ENCODE results near the gene NDUFV3. TPM values are rescaled to one million over a fixed set of nuclear protein-coding genes. Genes with fewer than 3 reads are reported as not detected.
"Not testable (repeated sequence)": the region's sequence is repeated elsewhere in the genome, so short reads cannot be mapped to it uniquely, and the experiment has no call there.

Gene NDUFV3
- total and polyA plus RNA-seq, 2 experiments from 2014 or later, result 31.9 to 36.3 TPM

- H3K4me3 ChIP-seq, result no peak overlapping the region
- H3K9me3 ChIP-seq (ENCODE audit: low read depth), result no peaks in the 10 kb centered on the region
- H3K36me3 ChIP-seq (replicated peaks; ENCODE audit: insufficient read depth, low read depth), result no peaks in the 10 kb centered on the region
- H2AFZ ChIP-seq, result no peak overlapping the region
- H3K4me1 ChIP-seq (ENCODE audit: insufficient read depth), result no peaks in the 10 kb centered on the region
- TF ChIP-seq, protein P1, sequence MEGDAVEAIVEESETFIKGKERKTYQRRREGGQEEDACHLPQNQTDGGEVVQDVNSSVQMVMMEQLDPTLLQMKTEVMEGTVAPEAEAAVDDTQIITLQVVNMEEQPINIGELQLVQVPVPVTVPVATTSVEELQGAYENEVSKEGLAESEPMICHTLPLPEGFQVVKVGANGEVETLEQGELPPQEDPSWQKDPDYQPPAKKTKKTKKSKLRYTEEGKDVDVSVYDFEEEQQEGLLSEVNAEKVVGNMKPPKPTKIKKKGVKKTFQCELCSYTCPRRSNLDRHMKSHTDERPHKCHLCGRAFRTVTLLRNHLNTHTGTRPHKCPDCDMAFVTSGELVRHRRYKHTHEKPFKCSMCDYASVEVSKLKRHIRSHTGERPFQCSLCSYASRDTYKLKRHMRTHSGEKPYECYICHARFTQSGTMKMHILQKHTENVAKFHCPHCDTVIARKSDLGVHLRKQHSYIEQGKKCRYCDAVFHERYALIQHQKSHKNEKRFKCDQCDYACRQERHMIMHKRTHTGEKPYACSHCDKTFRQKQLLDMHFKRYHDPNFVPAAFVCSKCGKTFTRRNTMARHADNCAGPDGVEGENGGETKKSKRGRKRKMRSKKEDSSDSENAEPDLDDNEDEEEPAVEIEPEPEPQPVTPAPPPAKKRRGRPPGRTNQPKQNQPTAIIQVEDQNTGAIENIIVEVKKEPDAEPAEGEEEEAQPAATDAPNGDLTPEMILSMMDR (IDR thresholded peaks at IDR 0.05; ENCODE audit: poor library complexity), result no peak
- TF ChIP-seq EZH2 (IDR thresholded peaks at IDR 0.05; ENCODE audit: borderline replicate concordance) (no peak), EZH2phosphoT487 (IDR thresholded peaks at IDR 0.05; ENCODE audit: low read depth, severe bottlenecking, unreplicated experiment) (no peak)
- H3K27me3 ChIP-seq, result no peaks in the 10 kb centered on the region
- 93% methylated on average over 10 of the region's 10 CpGs for WGBS (ENCODE audit: low lambda C conversion rate, missing lambda C conversion rate)
- no peak overlapping the region for H3K27ac ChIP-seq
- H4K20me1 ChIP-seq (ENCODE audit: insufficient read depth, poor library complexity, severe bottlenecking), result no peaks in the 10 kb centered on the region
- H3K9me2 ChIP-seq (replicated peaks; ENCODE audit: insufficient read depth), result no peaks in the 10 kb centered on the region
- no peak overlapping the region for H3K4me2 ChIP-seq
- H3K79me2 ChIP-seq, result no peaks in the 10 kb centered on the region
- DNase-seq (ENCODE audit: low spot score), result no peak
These were observed 46.9 kb upstream of the NDUFV3 start for GRCh38 chr21:42846221-42846620.

- H3K4me3 ChIP-seq, result no peak overlapping the region
- WGBS (ENCODE audit: low lambda C conversion rate, missing lambda C conversion rate), result 91% methylated on average over 18 of the region's 18 CpGs
- no peaks in the 10 kb centered on the region for H3K4me1 ChIP-seq (ENCODE audit: insufficient read depth)
- H3K9me3 ChIP-seq (ENCODE audit: low read depth), result no peaks in the 10 kb centered on the region
- no peaks in the 10 kb centered on the region for H3K36me3 ChIP-seq (replicated peaks; ENCODE audit: insufficient read depth, low read depth)
- no peaks in the 10 kb centered on the region for H4K20me1 ChIP-seq (ENCODE audit: insufficient read depth, poor library complexity, severe bottlenecking)
- H3K27ac ChIP-seq, result no peak overlapping the region
- no peaks in the 10 kb centered on the region for H3K27me3 ChIP-seq
- no peak overlapping the region for H2AFZ ChIP-seq
- DNase-seq (ENCODE audit: low spot score), result no peak
- no peaks in the 10 kb centered on the region for H3K79me2 ChIP-seq
- H3K9me2 ChIP-seq (replicated peaks; ENCODE audit: insufficient read depth), result no peaks in the 10 kb centered on the region
- H3K4me2 ChIP-seq, result no peak overlapping the region
- TF ChIP-seq EZH2phosphoT487 (IDR thresholded peaks at IDR 0.05; ENCODE audit: low read depth, severe bottlenecking, unreplicated experiment) (no peak), EZH2 (IDR thresholded peaks at IDR 0.05; ENCODE audit: borderline replicate concordance) (no peak)
- TF ChIP-seq, protein P1 (IDR thresholded peaks at IDR 0.05; ENCODE audit: poor library complexity), result no peak
These were observed 45.9 kb upstream of the NDUFV3 start for GRCh38 chr21:42847051-42847707.

DNA sequence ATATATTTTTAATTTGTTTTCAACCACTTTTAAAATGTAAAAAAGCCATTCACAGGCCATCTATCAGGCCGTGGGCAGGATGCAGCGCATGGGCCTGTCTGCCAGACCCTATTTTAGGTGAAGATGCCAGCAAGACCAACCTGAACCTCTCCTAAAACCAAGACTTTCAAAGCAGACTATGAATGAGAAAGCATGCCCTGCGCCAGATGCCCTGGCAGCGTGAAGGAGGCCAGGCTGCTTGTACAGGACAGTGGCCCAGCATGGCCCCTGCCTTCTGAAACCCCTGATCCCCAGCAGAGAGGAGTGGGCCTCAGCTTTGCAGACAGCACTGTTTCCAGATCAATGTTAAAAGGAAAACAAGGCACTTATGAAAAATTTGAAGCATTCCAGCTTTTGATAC is 45.4 kb upstream of the NDUFV3 start:
- Histone ChIP-seq H2AFZ (no peak overlapping the region), H3K36me3 (replicated peaks; ENCODE audit: insufficient read depth, low read depth) (no peaks in the 10 kb centered on the region), H3K9me2 (replicated peaks; ENCODE audit: insufficient read depth) (no peaks in the 10 kb centered on the region), H4K20me1 (ENCODE audit: insufficient read depth, poor library complexity, severe bottlenecking) (no peaks in the 10 kb centered on the region), H3K9me3 (ENCODE audit: low read depth) (no peaks in the 10 kb centered on the region), H3K27ac (no peak overlapping the region), H3K4me3 (no peak overlapping the region), H3K4me2 (no peak overlapping the region), H3K79me2 (no peaks in the 10 kb centered on the region), H3K4me1 (ENCODE audit: insufficient read depth) (no peaks in the 10 kb centered on the region), H3K27me3 (no peaks in the 10 kb centered on the region)
- DNase-seq (ENCODE audit: low spot score), result no peak
- TF ChIP-seq EZH2phosphoT487 (IDR thresholded peaks at IDR 0.05; ENCODE audit: low read depth, severe bottlenecking, unreplicated experiment) (no peak), EZH2 (IDR thresholded peaks at IDR 0.05; ENCODE audit: borderline replicate concordance) (no peak)
- TF ChIP-seq, protein P1 (IDR thresholded peaks at IDR 0.05; ENCODE audit: poor library complexity), result no peak
- WGBS (ENCODE audit: low lambda C conversion rate, missing lambda C conversion rate), result 97% methylated on average over 4 of the region's 4 CpGs

DNA sequence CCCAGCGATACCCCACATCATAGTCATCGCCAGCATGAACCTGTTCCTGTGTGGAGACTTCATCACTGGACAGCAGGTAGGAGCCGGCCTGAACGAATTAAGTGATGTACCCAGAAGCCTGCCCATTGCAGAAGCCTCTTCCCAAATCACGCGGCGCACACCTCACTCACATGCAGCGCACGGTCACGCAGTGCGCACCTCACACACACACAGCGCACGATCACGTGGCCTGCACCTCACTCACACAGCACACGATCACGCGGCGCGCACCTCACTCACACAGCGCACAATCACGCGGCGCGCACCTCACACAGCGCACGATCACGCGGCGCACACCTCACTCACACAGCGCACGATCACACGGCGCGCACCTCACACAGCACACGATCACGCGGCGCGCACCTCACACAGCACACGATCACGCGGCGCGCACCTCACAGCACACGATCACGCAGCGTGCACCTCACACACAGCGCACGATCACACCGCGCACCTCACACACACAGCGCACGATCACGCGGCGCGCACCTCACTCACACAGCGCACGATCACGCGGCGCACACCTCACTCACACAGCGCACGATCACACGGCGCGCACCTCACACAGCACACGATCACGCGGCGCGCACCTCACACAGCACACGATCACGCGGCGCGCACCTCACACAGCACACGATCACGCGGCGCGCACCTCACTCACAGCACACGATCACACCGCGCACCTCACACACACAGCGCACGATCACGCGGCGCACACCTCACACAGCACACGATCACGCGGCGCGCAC is 44.8 kb upstream of the NDUFV3 start:
- not testable (repeated sequence) for H3K4me2 ChIP-seq; H2AFZ ChIP-seq; H4K20me1 ChIP-seq (ENCODE audit: insufficient read depth, poor library complexity, severe bottlenecking)

More for the DNA sequence above, 44.8 kb upstream of the NDUFV3 start:
- H3K4me3 ChIP-seq; H3K9me3 ChIP-seq (ENCODE audit: low read depth); H3K27ac ChIP-seq; H3K27me3 ChIP-seq; H3K9me2 ChIP-seq (replicated peaks; ENCODE audit: insufficient read depth); DNase-seq (ENCODE audit: low spot score); H3K79me2 ChIP-seq; H3K36me3 ChIP-seq (replicated peaks; ENCODE audit: insufficient read depth, low read depth); H3K4me1 ChIP-seq (ENCODE audit: insufficient read depth): not testable (repeated sequence)
- 99% methylated on average over 13 of the region's 95 CpGs for WGBS (ENCODE audit: low lambda C conversion rate, missing lambda C conversion rate)

Data from hepatocyte (in vitro differentiated cells).